ENCODE measurements around the gene STIM2. TPM values are rescaled to one million over a fixed set of nuclear protein-coding genes. Genes with fewer than 3 reads are reported as not detected.

The STIM2 gene
- total and polyA plus RNA-seq, 2 donors (not counting 3 experiments of a cell fraction or from before 2014, with no cell fraction given) = 21.0 to 21.2 TPM

DNA sequence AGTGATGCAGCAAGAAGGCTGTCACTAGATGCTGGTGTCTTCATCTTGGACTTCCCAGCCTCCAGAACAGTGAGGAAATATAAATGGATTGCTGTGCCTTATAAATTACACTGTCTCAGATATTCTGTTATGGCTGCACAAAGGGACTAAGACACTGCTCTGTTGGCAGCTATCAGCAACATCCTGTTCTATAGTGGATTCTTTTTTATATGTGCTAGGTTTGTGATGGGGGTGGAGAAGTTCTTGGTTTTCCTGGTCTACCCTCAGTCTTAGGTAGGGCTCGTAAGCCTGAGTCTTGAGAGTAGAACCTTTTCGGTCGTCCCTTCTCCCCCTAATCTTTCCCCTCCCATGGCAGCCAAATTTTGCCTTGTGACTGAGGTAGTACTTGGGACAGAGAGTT, 17.3 kb downstream of the STIM2 start:
- ChIA-PET POLR2A (no interaction called here), CTCF (no interaction called here)
- DNase-seq (ENCODE audit: low read depth, low spot score) (no peak), FAIRE-seq (no peak)
- Histone ChIP-seq H2AFZ (ENCODE audit: low read depth, low read length) (no peak overlapping the region), H3K4me2 (ENCODE audit: insufficient read depth, low read length) (no peak overlapping the region), H3K4me3 (replicated peaks in 1 of 3; ENCODE audit: insufficient read depth in 1 of 3, low read depth in 1 of 3, low read length in 3 of 3) (no peak overlapping the region), H3K9me1 (replicated peaks; ENCODE audit: control insufficient read depth, extremely low read depth, insufficient read depth, low read length) (no peaks in the 10 kb centered on the region), H3K27me3 (ENCODE audit: control insufficient read depth in 2 of 2, insufficient read depth in 2 of 2, low read length in 2 of 2) (no peaks in the 10 kb centered on the region), H3K36me3 (ENCODE audit: control insufficient read depth in 2 of 2, extremely low read depth in 1 of 2, insufficient read depth in 2 of 2, low read length in 2 of 2) (no peaks in the 10 kb centered on the region), H3K4me1 (ENCODE audit: control insufficient read depth, extremely low read depth, insufficient read depth, low read length) (no peaks in the 10 kb centered on the region), H4K20me1 (replicated peaks; ENCODE audit: control insufficient read depth, extremely low read depth, insufficient read depth, low read length) (no peaks in the 10 kb centered on the region), H3K27ac (ENCODE audit: insufficient read depth, low read depth, low read length) (no peak overlapping the region), H3K79me2 (ENCODE audit: control insufficient read depth, insufficient read depth, low read length) (peaks cover 2% of the 10 kb centered on the region), H3K9me3 (replicated peaks; ENCODE audit: control insufficient read depth, insufficient read depth, low read length) (no peaks in the 10 kb centered on the region), H3K9ac (replicated peaks; ENCODE audit: extremely low read depth, insufficient read depth, low read length) (no peak overlapping the region)
- no peak for TF ChIP-seq FOS (IDR thresholded peaks at IDR 0.05; ENCODE audit: borderline replicate concordance, insufficient read depth, low read length)
- no peak for TF ChIP-seq EZH2 (IDR thresholded peaks at IDR 0.05; ENCODE audit: borderline replicate concordance, low read depth, low read length, severe bottlenecking)
- TF ChIP-seq POLR2A (IDR thresholded peaks at IDR 0.05; ENCODE audit: low read depth, low read length) = no peak
- TF ChIP-seq POLR2AphosphoS5 (IDR thresholded peaks at IDR 0.05; ENCODE audit: insufficient read depth, low read depth, low read length) = no peak
- TF ChIP-seq, protein P1, sequence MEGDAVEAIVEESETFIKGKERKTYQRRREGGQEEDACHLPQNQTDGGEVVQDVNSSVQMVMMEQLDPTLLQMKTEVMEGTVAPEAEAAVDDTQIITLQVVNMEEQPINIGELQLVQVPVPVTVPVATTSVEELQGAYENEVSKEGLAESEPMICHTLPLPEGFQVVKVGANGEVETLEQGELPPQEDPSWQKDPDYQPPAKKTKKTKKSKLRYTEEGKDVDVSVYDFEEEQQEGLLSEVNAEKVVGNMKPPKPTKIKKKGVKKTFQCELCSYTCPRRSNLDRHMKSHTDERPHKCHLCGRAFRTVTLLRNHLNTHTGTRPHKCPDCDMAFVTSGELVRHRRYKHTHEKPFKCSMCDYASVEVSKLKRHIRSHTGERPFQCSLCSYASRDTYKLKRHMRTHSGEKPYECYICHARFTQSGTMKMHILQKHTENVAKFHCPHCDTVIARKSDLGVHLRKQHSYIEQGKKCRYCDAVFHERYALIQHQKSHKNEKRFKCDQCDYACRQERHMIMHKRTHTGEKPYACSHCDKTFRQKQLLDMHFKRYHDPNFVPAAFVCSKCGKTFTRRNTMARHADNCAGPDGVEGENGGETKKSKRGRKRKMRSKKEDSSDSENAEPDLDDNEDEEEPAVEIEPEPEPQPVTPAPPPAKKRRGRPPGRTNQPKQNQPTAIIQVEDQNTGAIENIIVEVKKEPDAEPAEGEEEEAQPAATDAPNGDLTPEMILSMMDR (IDR thresholded peaks at IDR 0.05; ENCODE audit: extremely low read depth in 1 of 2, insufficient read depth in 1 of 2, low read depth in 1 of 2, low read length in 2 of 2) = no peak
- no peak for TF ChIP-seq GATA2 (IDR thresholded peaks at IDR 0.05; ENCODE audit: insufficient read depth, insufficient read length, low read depth, low read length)
- no peak for TF ChIP-seq MYC (IDR thresholded peaks at IDR 0.05; ENCODE audit: low read depth, low read length)
- TF ChIP-seq JUN (IDR thresholded peaks at IDR 0.05; ENCODE audit: borderline replicate concordance, insufficient read depth, insufficient read length, low read depth) = no peak
- TF ChIP-seq MAX (IDR thresholded peaks at IDR 0.05; ENCODE audit: insufficient read depth, insufficient read length) = no peak
- dilution Hi-C loops (cut with MboI; ENCODE audit: extremely low pct_ligation_motif_present, low sequenced_read_pairs) (no loop called here), intact Hi-C loops (cut with micrococcal nuclease) (no loop called here)
- BruUV-seq (replicated peaks) = no TSS peak

Measured in endothelial cell of umbilical vein (primary cell).